HG02943 (cell line): ENCODE measurements around the gene PROSER2.
"Not testable (repeated sequence)": the region's sequence is repeated elsewhere in the genome, so short reads cannot be mapped to it uniquely, and the experiment has no call there.

Experiments
- ATAC-seq: cut with Tn5 transposase; IDR thresholded peaks from one replicate; pipeline ENCODE4 v1.9.1; 2021; ENCODE audit warnings: mild to moderate bottlenecking, low read depth, moderate library complexity; ENCODE audit not compliant: unreplicated experiment

Gene PROSER2

DNA sequence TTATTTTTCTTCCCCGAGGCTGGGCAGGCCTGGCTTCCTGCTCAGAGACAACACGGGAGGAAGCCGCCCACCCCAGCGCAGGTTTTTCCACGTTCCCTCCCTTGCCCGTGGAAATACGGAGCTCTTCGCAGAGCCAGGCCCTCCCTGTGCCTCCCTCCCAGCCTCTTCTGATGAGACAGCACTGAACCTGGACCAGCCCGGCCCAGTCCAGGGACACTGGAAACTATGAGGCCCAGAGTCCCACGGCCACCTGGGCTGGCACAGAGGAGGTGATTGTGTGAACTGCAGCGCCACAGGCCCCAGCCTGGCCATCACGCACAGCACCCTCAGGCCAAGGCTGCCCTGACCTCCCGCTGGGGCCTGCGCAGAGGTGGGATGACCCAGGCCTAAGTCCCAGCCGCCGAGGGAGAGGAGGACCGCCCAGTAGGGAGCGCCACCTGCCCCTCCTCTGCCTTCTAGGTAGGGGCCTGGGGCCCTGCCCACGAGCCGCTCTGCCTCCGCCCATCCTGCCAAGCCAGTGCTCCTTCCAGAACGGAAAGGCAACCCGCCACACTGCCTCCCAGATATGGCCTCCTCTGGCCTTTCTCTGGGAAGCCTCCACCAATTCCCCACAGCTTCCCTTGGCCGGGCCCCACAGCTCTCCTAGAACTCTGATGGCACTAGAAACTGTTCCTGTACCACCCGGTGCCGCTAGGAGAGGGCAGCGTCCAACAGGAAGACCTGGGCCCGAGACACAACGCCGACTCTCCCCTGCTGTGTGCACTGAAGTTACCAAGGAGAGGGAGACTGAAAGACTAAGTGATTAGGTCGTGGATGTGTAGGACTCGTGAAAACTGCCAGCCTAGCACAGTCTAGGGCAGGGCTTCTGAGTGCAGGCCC is 57.2 kb downstream of the PROSER2 start:
- ATAC-seq: no peak

DNA sequence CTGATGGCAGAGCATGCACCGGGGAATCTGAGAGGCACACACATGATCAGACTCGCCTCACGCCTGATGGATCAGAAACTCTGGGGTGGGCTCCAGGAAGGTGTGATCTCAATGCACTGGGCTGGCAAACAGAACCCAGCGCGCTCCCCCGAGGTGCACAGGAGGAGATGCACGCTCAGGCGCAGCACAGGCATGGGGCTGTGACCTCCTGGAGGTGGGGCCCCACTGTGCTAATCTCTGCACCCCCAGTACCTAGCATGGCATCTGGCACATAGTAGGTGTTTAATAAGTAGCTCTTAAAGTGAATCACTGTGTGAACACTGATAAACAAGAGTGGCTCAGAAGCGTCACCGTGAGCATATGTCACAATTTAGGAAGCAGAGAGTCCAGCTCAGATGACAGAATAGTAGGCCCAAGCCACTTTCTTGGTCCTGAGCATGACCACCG is 57.9 kb downstream of the PROSER2 start:
- no peak for ATAC-seq

DNA sequence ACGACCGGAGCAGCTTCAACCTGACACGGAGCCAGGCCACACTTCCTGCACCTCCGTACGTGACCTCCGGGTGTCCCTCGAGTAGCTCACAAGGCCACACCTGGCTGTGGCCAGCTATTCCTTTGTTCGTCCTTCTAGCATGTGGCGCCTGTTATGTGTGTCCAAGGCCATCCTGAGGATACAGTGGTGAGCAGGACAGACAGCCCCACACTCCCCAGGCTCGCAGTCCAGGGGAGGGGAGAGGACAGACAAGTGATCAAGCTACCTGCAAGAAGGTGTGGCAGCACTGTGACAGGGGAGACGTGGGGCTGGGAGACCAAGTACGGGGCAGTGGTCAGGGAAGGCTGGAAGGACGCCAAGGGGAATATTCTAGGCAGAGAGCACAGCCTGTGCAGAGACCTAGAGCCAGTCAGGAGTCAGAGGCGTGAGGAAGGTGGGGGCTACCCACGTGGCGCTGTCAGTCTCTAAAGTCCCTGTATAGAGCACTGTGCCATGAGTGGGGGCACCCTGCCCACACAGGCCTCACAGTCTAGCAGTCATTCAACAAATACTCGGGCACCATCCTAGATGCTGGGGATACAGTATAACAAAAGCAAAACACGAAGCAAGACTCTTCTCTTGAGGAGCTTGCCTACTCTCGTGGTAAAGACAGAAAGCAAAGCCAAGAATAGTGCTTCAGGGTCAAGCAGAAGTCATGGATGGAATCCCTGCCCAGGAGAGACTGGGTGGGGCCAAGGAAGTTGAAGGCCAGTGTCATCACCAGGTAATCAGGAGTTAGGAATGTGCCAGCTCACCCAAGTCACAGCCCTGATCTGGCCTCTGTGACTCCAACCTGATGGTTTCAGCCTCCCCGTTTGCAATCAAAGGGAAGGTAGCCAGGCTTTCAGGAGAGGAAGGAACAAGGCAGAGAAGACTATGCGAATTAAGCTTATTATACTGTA is 58.6 kb downstream of the PROSER2 start:
- no peak for ATAC-seq

DNA sequence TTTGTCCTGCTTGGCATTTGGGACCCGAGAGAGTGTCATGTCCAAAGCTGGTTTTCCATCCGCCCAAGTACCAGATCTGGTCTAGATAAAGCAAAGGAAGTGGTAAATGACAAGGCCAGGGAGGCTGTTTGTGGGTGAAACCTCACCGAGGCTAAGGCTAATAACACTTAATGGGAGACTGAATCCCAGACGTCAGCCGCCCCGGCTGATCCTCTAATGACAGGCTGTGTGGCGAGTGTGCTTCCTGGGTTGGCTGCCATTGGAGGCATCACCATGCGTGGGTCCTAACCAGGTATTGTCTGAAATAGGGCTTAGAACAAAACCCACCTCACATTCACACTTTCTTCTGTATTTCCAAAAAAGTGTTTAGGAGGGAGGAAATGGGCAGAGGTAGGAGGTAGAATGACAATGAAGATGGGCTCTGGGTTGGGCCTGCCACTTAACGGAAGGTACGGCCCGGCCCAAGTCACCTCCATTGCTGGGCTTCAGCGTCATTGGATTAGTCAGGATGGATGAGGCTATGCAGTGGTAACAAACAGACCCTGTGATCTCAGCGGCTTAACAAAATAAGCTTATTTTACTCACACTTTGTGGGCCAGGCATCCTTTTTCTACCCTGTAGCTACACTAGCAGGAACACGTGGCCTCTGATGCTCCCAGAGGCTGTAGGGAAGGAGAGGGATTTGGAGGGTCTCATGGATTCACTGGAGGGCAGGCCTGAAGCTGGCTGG is 59.7 kb downstream of the PROSER2 start:
- ATAC-seq: no peak

DNA sequence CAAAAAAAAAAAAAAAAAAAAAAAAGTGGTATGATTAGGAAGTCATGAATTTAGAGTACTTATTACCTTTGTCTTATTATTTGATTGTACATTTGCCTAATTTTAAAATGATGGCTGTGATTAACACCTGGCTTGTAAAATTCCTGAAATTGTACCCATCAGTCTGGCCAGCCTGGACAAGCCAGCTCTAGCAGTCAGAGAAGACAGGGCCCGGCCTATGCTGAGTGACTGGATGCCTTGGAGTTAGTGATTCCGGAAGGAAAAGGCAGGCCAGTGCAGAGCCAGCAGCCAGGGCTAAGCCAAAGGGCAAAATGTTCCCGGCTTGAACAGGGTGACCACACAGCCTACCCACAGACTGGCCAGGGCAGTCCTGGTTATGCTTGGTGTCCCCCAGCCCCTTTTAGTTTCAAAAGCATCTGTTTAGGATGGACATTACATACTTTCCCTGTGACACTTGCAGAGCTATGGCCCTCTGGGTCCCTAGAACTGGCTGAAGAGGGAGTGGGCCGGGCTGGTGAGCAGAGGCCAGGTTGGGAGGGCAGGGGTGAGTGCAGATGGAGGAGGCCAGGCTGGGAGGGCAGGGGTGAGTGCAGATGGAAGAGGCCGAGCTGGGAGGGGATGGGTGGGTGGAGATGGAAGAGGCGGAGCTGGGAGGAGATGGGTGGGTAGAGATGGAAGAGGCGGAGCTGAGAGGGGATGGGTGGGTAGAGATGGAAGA is 61.7 kb downstream of the PROSER2 start:
- ATAC-seq: no peak

DNA sequence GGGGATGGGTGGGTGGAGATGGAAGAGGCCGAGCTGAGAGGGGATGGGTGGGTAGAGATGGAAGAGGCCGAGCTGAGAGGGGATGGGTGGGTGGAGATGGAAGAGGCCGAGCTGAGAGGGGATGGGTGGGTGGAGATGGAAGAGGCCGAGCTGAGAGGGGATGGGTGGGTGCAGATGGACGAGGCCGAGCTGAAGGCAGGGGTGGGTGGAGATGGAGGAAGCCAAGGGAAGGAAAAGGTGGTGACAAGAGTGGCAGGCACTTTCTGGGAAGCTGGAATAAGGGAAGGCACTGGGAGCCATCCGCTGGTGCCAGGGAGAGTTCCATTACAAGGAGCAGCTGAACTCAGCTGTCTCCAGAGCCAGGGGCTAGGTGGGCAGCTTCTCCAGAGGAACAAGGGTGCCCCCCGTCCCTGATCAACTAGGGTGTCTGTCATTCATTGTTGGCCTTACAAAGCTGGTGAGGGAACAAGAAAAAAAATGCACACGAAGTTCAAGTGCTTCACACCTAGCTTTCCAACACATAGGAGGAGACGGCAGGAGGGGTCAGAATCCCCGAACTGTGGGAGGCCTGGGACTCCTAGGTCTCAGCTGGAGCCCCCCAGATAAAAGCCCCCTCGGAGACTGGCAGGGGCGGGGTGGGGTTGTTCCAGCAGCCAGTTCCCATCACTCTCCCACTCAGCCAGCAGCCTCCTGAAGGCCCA is 62.4 kb downstream of the PROSER2 start:
- no peak for ATAC-seq

DNA sequence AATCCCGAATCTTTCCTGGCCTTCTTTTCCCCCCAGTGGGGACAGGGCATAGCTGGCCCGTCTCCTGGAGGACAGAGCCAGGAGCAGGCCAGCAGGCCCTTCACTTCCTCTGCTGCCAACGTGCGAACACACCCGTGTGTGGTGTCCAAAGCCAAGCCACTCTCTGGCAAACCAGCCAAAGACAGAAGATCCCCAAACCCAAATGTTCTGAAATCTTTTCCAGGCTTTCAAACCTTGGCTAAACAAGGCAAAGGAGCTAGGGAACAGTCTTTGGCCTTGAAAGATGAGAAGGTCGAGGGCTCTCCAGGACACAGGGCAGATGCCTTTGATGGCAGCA is 63.0 kb downstream of the PROSER2 start:
- ATAC-seq: no peak

DNA sequence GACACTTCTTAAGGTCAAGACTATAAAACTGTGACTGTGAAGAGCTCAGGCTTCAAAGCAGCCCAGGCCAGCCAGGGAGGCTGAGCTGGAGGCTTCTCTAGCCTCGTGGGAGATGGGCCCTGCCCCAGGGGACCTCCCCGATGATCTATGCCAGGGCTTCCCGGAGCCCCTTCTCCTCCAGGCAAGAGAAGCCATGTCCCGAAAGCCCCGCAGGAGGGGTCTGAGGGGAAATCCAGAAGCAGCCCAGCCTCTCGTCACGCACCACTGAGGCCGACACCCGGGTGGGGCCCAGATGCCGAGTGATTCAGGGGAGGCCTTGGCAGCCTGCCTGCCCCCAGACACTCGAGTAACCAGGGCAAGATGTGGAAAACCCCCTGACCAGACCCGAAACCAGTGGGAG is 63.7 kb downstream of the PROSER2 start:
- no peak for ATAC-seq

DNA sequence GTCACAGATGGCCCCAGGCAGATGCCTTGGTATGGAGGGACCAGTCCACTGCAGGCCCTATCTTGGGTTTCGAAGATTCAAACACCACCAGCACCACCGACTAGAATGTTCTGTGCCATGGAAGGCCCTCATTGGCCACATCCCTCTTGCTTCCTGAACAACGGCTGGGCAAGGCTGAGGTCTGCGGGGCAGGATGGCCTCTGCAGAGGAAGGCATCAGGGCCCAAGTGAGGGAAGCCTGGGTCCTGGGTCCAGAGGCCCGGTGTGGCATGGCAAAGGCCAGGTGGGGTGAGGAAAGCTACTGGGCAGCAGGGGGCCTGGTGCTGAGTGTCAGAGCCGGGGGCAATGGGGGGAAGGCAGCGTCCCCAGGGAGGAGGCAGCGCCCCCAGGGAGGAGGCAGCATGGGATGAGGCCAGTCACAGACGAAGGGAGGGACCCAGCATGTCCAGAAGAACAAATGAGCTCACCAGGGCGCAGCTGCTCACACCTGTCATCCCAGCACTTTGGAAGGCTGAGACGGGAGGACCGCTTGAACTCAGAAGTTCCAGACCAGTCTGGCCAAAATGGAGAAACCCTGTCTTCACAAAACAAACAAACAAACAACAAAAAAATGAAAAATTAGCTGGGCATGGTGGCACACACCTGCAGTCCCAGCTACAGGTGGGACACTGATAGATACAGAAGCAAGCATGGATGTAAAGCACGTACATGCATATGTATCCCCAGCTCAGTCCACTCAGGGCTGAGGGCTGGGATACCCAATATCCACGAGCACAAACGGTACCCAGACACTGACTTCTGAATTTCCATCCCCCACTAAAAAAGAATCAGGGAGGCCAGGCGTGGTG is 64.4 kb downstream of the PROSER2 start:
- no peak for ATAC-seq

DNA sequence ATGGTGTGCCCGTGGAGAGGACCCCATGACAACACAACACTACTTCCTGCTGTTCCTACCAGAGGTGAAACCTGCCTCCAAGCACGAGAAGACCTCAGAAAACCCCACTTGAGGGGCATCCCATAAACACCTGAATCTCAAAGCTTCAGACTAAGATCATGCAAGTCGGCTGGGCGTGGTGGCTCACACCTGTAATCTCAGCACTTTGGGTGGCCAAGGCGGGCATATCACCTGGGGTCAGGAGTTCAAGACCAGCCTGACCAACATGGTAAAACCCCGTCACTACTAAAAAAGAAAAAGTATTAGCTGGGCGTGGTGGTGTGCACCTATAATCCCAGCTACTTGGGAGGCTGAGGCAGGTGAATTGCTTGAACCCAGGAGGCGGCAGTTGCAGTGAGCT is 66.1 kb downstream of the PROSER2 start:
- not testable (repeated sequence) for ATAC-seq

DNA sequence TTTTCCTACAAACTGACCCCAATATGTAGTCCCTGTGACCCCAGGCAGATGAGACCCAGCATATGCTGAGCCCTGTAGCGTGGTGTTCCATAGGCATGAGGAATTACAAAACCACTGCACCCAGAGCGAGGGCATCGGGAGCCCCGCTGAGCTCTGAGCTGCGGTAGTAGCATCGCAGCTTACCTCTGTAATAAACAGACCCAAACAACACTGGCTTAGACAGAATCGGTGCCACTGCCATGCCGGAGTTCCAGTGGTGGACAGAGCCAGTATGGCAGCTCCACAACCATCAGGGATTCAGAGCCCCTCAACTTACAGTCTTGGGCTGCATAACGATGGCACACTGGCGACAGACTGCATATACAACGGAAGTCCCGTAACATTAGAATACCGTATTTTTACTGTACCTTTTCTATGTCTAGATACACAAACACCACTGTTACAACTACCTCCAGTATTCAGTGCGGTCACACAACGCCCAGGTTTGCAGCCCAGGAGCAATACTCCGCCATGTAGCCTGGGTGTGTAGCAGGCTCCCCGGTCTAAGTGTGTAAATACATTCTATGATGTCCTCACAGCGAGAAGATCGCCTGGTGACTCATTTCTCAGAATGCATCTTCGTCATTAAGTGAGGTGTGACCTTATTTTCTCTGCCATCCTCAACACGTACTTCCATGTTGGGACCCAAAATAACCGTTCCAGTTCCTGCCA is 68.8 kb downstream of the PROSER2 start:
- no peak for ATAC-seq

DNA sequence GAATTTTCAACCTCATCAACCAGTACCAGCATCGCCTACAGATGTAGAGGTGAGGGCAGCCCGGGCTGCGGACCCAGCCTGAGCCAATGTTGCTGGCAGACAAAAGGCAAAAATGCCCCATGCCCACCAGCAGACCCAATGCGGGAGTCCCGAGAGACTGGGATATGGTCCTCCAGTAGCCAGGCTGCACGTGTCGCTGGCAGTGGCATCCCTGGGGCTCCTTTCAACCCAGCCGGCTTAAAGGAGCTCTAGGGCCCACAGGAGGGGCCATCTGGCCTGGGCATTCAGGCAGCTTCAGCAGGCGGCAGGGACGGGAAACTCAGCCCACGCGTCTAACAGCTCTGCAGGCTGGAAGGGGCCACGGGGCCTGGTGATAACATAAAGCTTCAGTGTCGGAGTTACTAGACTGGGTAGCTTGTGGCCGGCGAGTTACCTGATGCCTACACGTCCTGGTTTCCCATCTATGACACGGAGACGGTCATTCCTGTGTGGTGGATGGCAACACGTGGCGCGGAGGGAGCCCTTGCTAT is 70.7 kb downstream of the PROSER2 start:
- ATAC-seq: no peak

DNA sequence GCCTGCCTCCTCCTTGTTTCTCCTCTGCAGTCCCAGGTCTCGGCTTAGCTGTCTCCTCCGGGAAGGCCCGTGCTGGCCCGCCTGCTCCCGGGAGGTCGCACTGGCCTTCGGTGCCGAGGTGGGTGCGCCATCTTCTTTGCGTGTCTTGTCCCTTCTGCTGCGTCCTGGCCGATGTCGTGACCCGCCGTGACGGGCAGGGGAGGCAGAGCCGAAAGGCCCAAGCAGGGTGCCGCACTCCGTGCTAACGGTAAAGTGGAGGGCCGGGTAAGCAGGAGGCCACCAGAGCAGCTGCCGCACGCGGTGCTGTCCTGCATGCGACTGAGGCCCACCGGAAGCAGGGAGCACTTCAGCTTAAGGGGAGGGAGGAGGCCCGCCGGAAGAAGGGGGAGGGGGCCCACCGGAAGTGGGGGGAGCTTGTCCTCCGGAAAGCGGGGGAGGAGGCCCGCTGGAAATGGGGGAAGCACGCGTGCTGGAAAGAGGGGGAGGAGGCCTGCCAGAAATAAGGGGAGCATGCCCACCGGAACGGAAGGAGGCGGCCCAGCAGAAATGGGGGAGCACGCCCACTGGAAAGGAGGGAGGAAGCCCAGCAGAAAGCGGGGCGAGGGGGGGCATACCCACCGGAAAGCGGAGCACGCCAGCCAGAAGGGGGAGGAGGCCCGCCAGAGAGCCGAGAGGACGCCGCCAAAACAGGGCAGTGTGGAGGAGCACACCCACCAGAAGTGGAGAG is 71.4 kb downstream of the PROSER2 start:
- ATAC-seq: no peak

DNA sequence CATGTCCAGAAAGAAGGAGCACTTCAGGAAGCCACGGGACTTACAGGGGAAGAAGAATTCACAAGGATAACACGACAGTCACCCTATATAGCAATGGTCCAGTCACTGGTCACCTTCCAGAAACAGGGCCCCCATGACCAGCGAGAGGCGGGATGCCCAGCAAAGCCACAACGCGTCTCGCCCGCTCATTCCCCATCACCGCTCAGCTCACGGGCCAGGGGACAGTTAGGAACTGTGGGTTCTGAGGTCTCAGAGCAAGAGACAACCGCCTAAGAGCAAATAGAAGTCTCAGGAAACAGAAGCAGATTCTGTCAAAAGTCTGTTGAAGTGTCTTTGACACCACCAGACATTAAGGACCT is 71.9 kb downstream of the PROSER2 start:
- ATAC-seq: no peak

DNA sequence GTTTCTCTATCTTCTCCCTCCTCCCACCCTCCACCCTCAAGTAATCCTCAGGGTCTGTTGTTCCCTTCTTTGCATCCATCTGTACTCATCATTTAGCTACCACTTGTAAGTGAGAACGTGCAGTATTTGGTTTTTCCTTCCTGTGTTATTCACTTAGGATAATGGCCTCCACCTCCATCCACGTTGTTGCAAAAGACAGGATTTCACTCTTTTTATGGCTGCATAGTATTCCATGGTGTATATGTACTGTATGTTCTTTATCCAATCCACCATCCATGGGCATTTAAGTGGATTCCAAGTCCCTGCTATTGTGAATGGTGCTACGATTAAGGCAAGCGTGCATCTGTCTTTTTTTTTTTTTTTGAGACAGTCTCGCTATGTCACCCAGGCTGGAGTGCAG is 72.4 kb downstream of the PROSER2 start:
- no peak for ATAC-seq

DNA sequence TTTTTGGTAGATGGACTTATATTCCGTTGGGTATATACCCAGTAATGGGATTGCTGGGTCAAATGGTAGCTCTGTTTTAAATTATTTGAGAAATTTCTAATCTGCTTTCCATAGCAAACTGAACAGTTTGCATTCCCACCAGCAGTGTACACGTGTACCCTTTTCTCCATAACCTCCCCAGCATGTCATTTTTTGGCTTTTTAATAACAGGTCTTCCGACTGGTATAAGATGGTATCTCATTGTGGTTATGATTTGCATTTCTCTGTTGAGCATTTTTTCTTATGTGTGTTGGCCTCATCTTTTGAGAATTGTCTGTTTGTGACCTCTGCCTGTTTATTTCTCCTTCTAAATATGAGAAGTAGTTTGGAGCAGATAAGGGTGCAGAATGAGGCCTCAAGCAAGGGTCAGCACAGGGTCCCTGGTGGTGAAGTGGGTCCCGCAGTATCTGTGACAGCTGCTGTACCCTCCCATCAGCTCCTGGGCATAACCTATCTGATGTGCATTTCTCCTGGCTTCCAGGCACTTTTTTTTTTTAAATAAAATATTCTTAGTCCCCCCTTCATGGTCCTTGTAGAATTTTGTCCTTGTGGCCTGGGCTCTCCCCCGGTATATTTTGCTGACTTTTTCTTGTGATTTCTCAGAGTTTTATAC is 73.5 kb downstream of the PROSER2 start:
- ATAC-seq: no peak

DNA sequence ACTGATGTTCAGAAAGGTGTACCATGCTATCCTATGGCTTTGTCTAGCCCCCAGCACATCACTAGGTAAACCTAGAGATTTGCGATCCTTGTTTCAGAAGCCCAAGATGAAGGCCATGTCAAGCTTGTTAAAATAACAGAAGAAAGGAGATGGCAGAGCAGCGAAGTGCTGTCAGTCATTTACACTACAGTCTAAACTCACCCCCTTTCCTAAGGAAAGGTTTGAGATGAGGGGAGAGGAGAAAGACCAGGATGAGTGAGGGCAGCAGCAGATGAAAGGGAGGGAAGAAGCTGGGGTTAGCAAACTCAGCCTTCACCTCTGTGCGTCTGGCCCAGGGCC is 74.8 kb downstream of the PROSER2 start:
- no peak for ATAC-seq
